ENCODE results near the gene SEC23B. TPM values are rescaled to one million over a fixed set of nuclear protein-coding genes. Genes with fewer than 3 reads are reported as not detected.
A peak's percentile ranks its signal among the peaks of the same experiment; 100 is the strongest.
"Not testable (repeated sequence)": the region's sequence is repeated elsewhere in the genome, so short reads cannot be mapped to it uniquely, and the experiment has no call there.

The SEC23B gene
- total RNA-seq, 5 donors from 2014 or later (not counting 1 experiment from before 2014, with no cell fraction given) = 34.7 to 51.3 (median 42.1) TPM

- no CpG with 5 or more reads among the region's 1 CpG for WGBS (ENCODE audit: insufficient coverage)
- H3K27me3 ChIP-seq (replicated peaks in 1 of 2; ENCODE audit: control insufficient read depth in 2 of 2, extremely low read depth in 1 of 2, insufficient read depth in 2 of 2, low read length in 1 of 2); CTCF ChIA-PET; H3K9me3 ChIP-seq; H3K4me1 ChIP-seq (ENCODE audit: control insufficient read depth in 1 of 2, extremely low read depth in 1 of 2, insufficient read depth in 2 of 2, low read length in 2 of 2); H3K36me3 ChIP-seq (ENCODE audit: control insufficient read depth in 2 of 2, extremely low read depth in 1 of 2, insufficient read depth in 1 of 2, low read length in 1 of 2); ATAC-seq (replicated peaks in 1 of 4); H3K27ac ChIP-seq (ENCODE audit: low read length); H3K27ac Mint-ChIP-seq; H3K4me3 Mint-ChIP-seq; H3K4me1 Mint-ChIP-seq; H3K4me3 ChIP-seq (ENCODE audit: control insufficient read depth in 1 of 2, extremely low read depth in 1 of 2, low read length in 1 of 2); H3K27me3 Mint-ChIP-seq; H3K9me3 Mint-ChIP-seq; H3K36me3 Mint-ChIP-seq; DNase-seq: not testable (repeated sequence)
- POLR2A ChIA-PET = interaction anchor here in 1 of 2 donors (0.6 kb wide), 1 partner anchor 35 kb away, joined by 3 read pairs; the partner anchor contains the start of genes DZANK1 and POLR3F
Measured at GRCh38 chr20:18501672-18502071, 6.1 kb upstream of the SEC23B start.

- WGBS (ENCODE audit: insufficient coverage) = 87% methylated on average over 31 of the region's 31 CpGs
- ATAC-seq (replicated peaks in 1 of 4) = no peak
- H3K27me3 ChIP-seq (replicated peaks in 1 of 2; ENCODE audit: control insufficient read depth in 2 of 2, extremely low read depth in 1 of 2, insufficient read depth in 2 of 2, low read length in 1 of 2) = no peaks in the 10 kb centered on the region
- H3K27me3 Mint-ChIP-seq = peaks cover 0 to 8% of the 10 kb centered on the region in 2 donors
- CTCF ChIA-PET = no interaction called here
- no peak overlapping the region for H3K4me3 Mint-ChIP-seq
- no peaks in the 10 kb centered on the region for H3K9me3 ChIP-seq
- POLR2A ChIA-PET = interaction anchor here in 1 of 2 donors (0.5 to 0.7 kb wide), 4 partner anchors 8 to 365 kb away, joined by 3 to 12 read pairs (median 4); partner anchors contain the start of genes RBBP9 and SMIM26
- DNase-seq = no peak
- H3K36me3 Mint-ChIP-seq = no peaks in the 10 kb centered on the region
- no peak overlapping the region for H3K27ac ChIP-seq (ENCODE audit: low read length)
- H3K4me1 Mint-ChIP-seq = peaks cover 26 to 28% (median 26%) of the 10 kb centered on the region in 3 donors
- H3K4me1 ChIP-seq (ENCODE audit: control insufficient read depth in 1 of 2, extremely low read depth in 1 of 2, insufficient read depth in 2 of 2, low read length in 2 of 2) = peaks cover 13 to 18% of the 10 kb centered on the region in 2 experiments
- H3K9me3 Mint-ChIP-seq = no peaks in the 10 kb centered on the region
- no peak overlapping the region for H3K27ac Mint-ChIP-seq
- no peaks in the 10 kb centered on the region for H3K36me3 ChIP-seq (ENCODE audit: control insufficient read depth in 2 of 2, extremely low read depth in 1 of 2, insufficient read depth in 1 of 2, low read length in 1 of 2)
- no peak overlapping the region for H3K4me3 ChIP-seq (ENCODE audit: control insufficient read depth in 1 of 2, extremely low read depth in 1 of 2, low read length in 1 of 2)
Measured at GRCh38 chr20:18504479-18505060, 3.2 kb upstream of the SEC23B start.

DNA sequence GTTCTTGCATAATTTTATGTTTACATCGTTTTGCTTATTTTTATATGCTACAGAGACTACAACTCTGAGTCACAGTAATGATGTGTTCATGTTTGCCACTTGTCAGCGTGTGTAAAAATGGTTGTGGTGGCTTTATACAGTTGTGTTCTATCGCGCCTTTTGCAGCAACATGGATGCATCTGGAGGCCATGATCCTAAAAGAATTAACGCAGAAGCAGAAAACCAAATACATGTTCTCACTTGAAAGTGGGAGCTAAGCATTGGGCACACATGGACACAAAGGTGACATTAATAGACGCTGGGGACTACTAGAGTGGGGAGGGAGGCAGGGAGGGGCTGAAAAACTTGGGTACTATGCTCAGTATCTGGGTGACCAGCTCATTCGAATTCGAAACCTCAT is 996 bp upstream of the SEC23B start:
- Histone ChIP-seq H3K9me3 (no peaks in the 10 kb centered on the region), H3K27me3 (replicated peaks in 1 of 2; ENCODE audit: control insufficient read depth in 2 of 2, extremely low read depth in 1 of 2, insufficient read depth in 2 of 2, low read length in 1 of 2) (no peaks in the 10 kb centered on the region), H3K4me3 (ENCODE audit: control insufficient read depth in 1 of 2, extremely low read depth in 1 of 2, low read length in 1 of 2) (peak overlapping the region; percentile 91 to 98), H3K27ac (ENCODE audit: low read length) (peak overlapping the region; percentile 100), H3K4me1 (ENCODE audit: control insufficient read depth in 1 of 2, extremely low read depth in 1 of 2, insufficient read depth in 2 of 2, low read length in 2 of 2) (peaks cover 13 to 18% of the 10 kb centered on the region in 2 experiments), H3K36me3 (ENCODE audit: control insufficient read depth in 2 of 2, extremely low read depth in 1 of 2, insufficient read depth in 1 of 2, low read length in 1 of 2) (peaks cover 0 to 19% of the 10 kb centered on the region in 2 donors)
- Mint-ChIP-seq H3K36me3 (peaks cover 14% of the 10 kb centered on the region), H3K27me3 (peaks cover 0 to 7% of the 10 kb centered on the region in 2 donors), H3K4me3 (peak overlapping the region; percentile 99 to 100 (median 100)), H3K4me1 (peaks cover 45 to 47% (median 46%) of the 10 kb centered on the region in 3 donors), H3K9me3 (no peaks in the 10 kb centered on the region), H3K27ac (peak overlapping the region; percentile 100)
- peak in 8 of 35 experiments; percentile 0 to 17 (median 8) for DNase-seq
- CTCF ChIA-PET = interaction anchor here (0.5 to 2.8 kb wide), 14 partner anchors 9 to 1546 kb away, joined by 3 to 41 read pairs (median 4); partner anchors contain the start of genes DZANK1 (in 2 of the 2), RBBP9 (in 2 of the 2), CFAP61 (in 1 of the 2) and CRNKL1 (in 1 of the 2)
- WGBS (ENCODE audit: insufficient coverage) = 52% methylated on average over 4 of the region's 8 CpGs
- peak in 1 of 4 experiments; percentile 0 for ATAC-seq (replicated peaks in 1 of 4)
- POLR2A ChIA-PET = interaction anchor here (0.6 to 3.4 kb wide), 23 partner anchors 9 to 1546 kb away, joined by 3 to 59 read pairs (median 5); partner anchors contain the start of genes DZANK1 (in 2 of the 2), POLR3F (in 2 of the 2), RBBP9 (in 2 of the 2) and SMIM26 (in 2 of the 2)

GRCh38 chr20:18511571-18511970 is 3.8 kb downstream of the SEC23B start:
- Mint-ChIP-seq H3K9me3 (no peaks in the 10 kb centered on the region), H3K4me3 (no peak overlapping the region), H3K27me3 (no peaks in the 10 kb centered on the region), H3K27ac (no peak overlapping the region), H3K4me1 (peaks cover 54 to 69% (median 56%) of the 10 kb centered on the region in 3 donors), H3K36me3 (peaks cover 29% of the 10 kb centered on the region)
- DNase-seq (no peak), ATAC-seq (replicated peaks in 1 of 4) (no peak)
- peaks cover 10 to 22% of the 10 kb centered on the region in 2 experiments for H3K4me1 ChIP-seq (ENCODE audit: control insufficient read depth in 1 of 2, extremely low read depth in 1 of 2, insufficient read depth in 2 of 2, low read length in 2 of 2)
- peaks cover 2 to 37% of the 10 kb centered on the region in 2 donors for H3K36me3 ChIP-seq (ENCODE audit: control insufficient read depth in 2 of 2, extremely low read depth in 1 of 2, insufficient read depth in 1 of 2, low read length in 1 of 2)
- no peaks in the 10 kb centered on the region for H3K9me3 ChIP-seq
- WGBS (ENCODE audit: insufficient coverage) = no CpG with 5 or more reads among the region's 1 CpG
- no peaks in the 10 kb centered on the region for H3K27me3 ChIP-seq (replicated peaks in 1 of 2; ENCODE audit: control insufficient read depth in 2 of 2, extremely low read depth in 1 of 2, insufficient read depth in 2 of 2, low read length in 1 of 2)
- ChIA-PET CTCF (no interaction called here), POLR2A (no interaction called here)
- H3K27ac ChIP-seq (ENCODE audit: low read length) = no peak overlapping the region
- H3K4me3 ChIP-seq (ENCODE audit: control insufficient read depth in 1 of 2, extremely low read depth in 1 of 2, low read length in 1 of 2) = no peak overlapping the region

GRCh38 chr20:18513208-18513607 is 5.5 kb downstream of the SEC23B start:
- no peaks in the 10 kb centered on the region for H3K27me3 Mint-ChIP-seq
- Histone ChIP-seq H3K36me3 (ENCODE audit: control insufficient read depth in 2 of 2, extremely low read depth in 1 of 2, insufficient read depth in 1 of 2, low read length in 1 of 2) (peaks cover 2 to 40% of the 10 kb centered on the region in 2 donors), H3K27ac (ENCODE audit: low read length) (no peak overlapping the region), H3K4me3 (ENCODE audit: control insufficient read depth in 1 of 2, extremely low read depth in 1 of 2, low read length in 1 of 2) (no peak overlapping the region), H3K9me3 (no peaks in the 10 kb centered on the region), H3K4me1 (ENCODE audit: control insufficient read depth in 1 of 2, extremely low read depth in 1 of 2, insufficient read depth in 2 of 2, low read length in 2 of 2) (peaks cover 3 to 13% of the 10 kb centered on the region in 2 experiments), H3K27me3 (replicated peaks in 1 of 2; ENCODE audit: control insufficient read depth in 2 of 2, extremely low read depth in 1 of 2, insufficient read depth in 2 of 2, low read length in 1 of 2) (no peaks in the 10 kb centered on the region)
- ChIA-PET CTCF (no interaction called here), POLR2A (interaction anchor here (0.6 to 0.7 kb wide), 4 partner anchors 26 to 107 kb away, joined by 4 read pairs; no protein-coding TSS in a partner anchor)
- peaks cover 29% of the 10 kb centered on the region for H3K36me3 Mint-ChIP-seq
- DNase-seq (no peak), ATAC-seq (replicated peaks in 1 of 4) (no peak)
- H3K9me3 Mint-ChIP-seq = no peaks in the 10 kb centered on the region
- H3K27ac Mint-ChIP-seq = no peak overlapping the region
- no peak overlapping the region for H3K4me3 Mint-ChIP-seq
- peaks cover 41 to 56% (median 43%) of the 10 kb centered on the region in 3 donors for H3K4me1 Mint-ChIP-seq
- 96% methylated on average over 3 of the region's 7 CpGs for WGBS (ENCODE audit: insufficient coverage)

DNA sequence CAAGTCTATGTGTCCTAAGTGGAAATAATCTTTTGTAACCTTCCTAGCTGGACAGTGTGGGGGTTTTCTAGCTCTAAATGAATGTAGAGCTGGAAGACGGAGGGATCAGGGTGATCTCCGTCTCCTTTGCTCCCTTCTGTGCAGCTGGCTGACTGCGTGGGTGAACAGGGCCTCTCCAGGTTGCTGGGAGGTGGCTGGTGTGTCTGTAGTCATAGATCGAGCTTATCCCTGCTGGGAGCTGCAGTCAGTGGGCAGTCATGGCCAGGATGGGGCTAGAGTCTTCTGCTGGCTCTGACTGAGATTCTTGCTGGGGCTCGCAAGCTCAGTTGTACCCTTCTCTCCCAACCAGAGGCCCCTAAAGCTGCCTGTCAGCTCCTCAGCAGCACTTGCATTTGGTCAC is 6.4 kb downstream of the SEC23B start:
- Mint-ChIP-seq H3K4me1 (peaks cover 32 to 47% (median 34%) of the 10 kb centered on the region in 3 donors), H3K27me3 (no peaks in the 10 kb centered on the region), H3K4me3 (no peak overlapping the region), H3K27ac (no peak overlapping the region), H3K36me3 (peaks cover 29% of the 10 kb centered on the region), H3K9me3 (no peaks in the 10 kb centered on the region)
- Histone ChIP-seq H3K27me3 (replicated peaks in 1 of 2; ENCODE audit: control insufficient read depth in 2 of 2, extremely low read depth in 1 of 2, insufficient read depth in 2 of 2, low read length in 1 of 2) (no peaks in the 10 kb centered on the region), H3K4me3 (ENCODE audit: control insufficient read depth in 1 of 2, extremely low read depth in 1 of 2, low read length in 1 of 2) (no peak overlapping the region), H3K27ac (ENCODE audit: low read length) (no peak overlapping the region), H3K9me3 (no peaks in the 10 kb centered on the region), H3K36me3 (ENCODE audit: control insufficient read depth in 2 of 2, extremely low read depth in 1 of 2, insufficient read depth in 1 of 2, low read length in 1 of 2) (peaks cover 2 to 40% of the 10 kb centered on the region in 2 donors), H3K4me1 (ENCODE audit: control insufficient read depth in 1 of 2, extremely low read depth in 1 of 2, insufficient read depth in 2 of 2, low read length in 2 of 2) (peaks cover 0 to 4% of the 10 kb centered on the region in 2 experiments)
- CTCF ChIA-PET = interaction anchor here in 1 of 2 donors (0.5 kb wide), 1 partner anchor 51 kb away, joined by 3 read pairs; no protein-coding TSS in a partner anchor
- ATAC-seq (replicated peaks in 1 of 4) (no peak), DNase-seq (no peak)
- POLR2A ChIA-PET = no interaction called here
- whole genome bisulfite sequencing (ENCODE audit: insufficient coverage) = 98% methylated on average over 5 of the region's 5 CpGs
